GM04504 (cell line): Measurements from ENCODE around the gene LCN15.
"Not testable (repeated sequence)": the region's sequence is repeated elsewhere in the genome, so short reads cannot be mapped to it uniquely, and the experiment has no call there.

Experiments
- DNase-seq: peaks from one replicate; pipeline ENCODE4 v3.0.0-alpha.2; 2012; ENCODE audit warnings: low read depth

Gene LCN15

DNA sequence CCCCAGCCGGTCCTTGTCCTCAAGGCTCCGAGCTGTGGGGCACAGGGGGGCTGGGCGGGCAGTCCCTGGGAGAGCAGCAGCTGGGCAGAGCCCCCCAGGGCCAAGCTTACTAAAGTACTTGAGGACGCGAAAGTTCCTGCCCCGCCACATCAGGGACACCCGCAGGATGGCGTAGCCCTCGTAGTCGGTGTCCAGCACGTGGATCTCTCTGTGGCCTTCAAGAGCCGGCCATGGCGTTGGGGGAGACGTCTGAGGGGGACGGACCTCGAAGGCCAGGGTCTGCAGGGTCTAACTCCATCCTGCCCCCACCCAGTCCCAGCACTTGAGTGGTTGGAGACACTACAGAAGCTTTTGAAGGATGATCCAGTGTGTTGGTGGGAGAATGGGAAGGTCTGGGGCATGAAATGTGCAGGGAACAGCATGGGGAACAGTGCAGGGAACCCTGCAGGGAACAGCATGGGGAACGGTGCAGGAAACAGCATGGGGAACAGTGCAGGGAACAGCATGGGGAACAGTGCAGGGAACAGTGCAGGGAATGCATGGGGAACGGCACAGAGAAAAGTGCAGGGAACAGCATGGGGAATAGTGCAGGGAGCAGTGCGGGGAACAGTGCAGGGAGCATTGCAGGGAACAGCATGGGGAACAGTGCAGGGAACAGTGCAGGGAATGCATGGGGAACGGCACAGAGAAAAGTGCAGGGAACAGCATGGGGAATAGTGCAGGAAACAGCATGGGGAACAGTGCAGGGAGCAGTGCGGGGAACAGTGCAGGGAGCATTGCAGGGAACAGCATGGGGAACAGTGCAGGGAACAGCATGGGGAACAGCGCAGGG, 8.8 kb downstream of the LCN15 start:
- not testable (repeated sequence) for DNase-seq

DNA sequence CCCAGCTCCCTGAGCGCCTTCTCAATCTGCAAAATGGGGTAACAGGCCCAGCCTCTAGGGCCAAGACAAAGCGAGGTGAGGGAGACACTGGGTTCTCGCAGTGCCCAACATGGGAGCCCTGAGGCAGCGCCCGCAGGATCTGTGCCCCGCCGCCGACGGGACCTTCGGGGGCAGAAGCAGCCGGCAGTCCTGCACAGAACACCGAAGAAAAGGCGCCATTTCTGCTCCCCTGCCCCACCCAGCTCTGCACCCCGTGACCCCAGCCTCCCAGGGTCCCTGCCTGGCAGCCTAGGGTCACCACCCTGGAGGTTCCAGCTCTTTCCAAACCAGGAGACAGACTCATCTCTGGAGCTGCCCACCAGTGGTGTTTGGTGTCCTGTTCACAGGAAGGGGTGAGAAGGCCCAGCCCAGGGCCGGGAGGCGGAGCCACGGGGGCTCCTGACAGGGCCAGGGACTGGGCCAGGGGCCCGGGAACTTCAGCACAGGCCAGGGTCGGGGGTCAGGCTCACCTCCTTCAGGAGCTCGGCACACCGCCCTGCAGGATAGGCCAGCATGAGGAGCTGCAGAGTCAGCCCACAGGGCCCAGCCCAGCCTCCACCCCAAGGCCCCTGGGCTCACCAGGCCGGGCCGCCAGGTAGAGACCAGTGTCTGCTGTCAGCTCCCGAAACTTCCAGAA, 9.6 kb downstream of the LCN15 start:
- no peak for DNase-seq

DNA sequence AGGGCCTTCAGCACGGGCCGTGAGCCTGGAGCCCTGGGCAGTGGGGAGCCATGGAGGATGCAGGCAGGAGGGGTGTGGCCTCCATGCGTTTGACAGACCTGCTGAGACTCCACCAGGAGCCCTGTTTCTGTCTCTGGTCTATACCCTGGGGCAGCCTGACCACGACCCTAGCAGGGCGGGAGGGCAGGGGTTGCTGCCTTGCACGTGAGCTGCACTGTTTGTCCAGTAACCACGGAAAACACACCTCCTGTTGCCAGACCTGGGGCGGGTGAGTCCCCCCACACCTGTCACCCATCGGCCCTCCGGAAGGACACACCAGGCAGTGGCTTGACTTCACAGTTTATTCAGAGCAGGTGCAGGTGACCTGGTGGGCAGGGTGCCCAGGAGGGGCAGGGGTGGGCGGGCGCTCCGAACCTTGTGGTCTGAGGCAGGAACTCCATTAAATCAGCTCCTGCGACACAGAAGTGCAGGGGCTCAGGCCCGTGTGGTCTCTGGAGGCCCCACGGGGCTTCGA, 10.2 kb downstream of the LCN15 start:
- no peak for DNase-seq

DNA sequence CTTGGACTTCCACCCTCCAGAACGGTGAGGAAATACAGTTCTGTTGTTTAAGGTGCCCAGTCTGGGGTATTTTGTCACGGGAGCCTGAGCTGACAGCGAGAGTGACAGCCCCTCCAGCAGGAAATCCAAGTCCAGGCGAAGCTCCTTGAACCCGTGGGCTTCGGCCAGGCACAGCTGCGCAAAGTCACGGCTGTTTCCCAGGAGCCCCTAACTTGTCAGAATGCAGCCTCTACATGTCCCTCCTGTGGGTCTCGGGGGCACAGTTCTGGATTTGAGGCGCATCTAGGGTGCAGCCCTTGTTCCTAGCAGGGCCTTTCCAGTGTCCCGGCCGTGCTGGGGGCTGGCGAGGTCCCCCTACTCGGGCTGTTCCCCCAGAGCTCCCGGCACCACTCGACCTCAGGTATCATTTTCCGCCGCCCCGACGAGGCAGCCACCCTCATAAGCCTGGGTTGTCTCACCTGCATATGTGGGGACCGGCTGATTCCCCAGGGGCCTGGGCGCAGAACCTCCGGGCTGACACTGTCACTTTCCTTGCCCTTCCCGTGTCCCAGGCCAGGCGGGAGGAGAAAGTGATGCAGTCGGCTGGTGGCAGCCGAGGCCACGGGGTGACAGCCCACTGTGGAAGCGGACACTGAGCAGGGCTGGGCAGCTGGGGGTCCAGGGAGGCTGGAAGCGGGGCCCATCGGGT, 10.8 kb downstream of the LCN15 start:
- DNase-seq: no peak

DNA sequence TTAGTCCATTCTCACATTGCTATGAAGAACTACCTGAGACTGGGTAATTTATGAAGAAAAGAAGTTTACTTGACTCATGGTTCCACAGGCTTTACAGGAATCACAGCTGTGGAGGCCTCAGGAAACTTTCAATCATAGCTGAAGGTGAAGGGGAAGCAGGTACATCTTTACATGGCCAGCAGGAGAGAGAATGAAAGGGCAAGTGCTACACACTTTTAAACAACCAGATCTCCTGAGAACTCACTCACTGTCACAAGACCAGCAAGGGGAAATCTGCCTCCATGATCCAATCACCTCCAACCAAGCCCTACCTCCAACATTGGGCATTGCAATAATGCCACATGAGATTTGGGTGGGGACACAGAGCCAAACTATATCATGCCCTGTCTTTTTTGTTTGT, 12.5 kb downstream of the LCN15 start:
- no peak for DNase-seq

DNA sequence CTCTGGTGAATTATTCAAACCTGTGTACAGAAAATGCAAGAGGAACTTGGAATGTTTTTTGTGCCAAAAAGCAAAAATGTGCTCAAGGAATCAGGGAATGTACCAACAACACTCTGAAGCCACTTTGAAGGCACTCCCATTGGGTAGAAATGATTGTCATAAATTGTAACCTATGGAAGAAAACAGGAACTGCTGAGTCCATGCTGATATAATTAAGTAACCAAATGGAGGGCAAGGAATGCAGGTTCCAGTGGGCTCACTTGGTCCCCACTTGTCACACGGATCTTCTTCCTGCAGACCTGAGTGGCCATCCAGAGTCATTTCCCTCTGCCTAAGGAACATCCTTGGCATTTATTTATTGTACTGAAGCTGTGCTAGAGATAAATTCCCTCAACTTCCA, 13.1 kb downstream of the LCN15 start:
- DNase-seq: no peak

DNA sequence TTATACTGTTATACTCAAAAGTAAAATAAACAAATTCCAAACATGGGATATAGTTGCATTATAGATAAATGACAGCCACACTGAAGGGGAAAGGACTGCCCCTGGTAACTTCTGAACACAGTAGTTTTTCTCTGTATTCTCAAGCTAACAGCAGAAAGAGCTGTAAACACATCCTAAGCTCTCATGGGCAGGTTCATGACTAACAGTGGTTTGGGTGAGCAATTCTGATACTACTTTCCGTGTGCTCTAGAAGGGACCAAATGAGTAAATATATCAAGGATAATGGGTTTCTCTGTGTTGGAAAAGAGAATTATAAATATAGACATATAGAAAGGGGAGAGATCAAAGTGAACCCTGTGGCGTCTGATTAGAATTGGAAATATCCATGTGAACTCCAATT, 13.8 kb downstream of the LCN15 start:
- no peak for DNase-seq

DNA sequence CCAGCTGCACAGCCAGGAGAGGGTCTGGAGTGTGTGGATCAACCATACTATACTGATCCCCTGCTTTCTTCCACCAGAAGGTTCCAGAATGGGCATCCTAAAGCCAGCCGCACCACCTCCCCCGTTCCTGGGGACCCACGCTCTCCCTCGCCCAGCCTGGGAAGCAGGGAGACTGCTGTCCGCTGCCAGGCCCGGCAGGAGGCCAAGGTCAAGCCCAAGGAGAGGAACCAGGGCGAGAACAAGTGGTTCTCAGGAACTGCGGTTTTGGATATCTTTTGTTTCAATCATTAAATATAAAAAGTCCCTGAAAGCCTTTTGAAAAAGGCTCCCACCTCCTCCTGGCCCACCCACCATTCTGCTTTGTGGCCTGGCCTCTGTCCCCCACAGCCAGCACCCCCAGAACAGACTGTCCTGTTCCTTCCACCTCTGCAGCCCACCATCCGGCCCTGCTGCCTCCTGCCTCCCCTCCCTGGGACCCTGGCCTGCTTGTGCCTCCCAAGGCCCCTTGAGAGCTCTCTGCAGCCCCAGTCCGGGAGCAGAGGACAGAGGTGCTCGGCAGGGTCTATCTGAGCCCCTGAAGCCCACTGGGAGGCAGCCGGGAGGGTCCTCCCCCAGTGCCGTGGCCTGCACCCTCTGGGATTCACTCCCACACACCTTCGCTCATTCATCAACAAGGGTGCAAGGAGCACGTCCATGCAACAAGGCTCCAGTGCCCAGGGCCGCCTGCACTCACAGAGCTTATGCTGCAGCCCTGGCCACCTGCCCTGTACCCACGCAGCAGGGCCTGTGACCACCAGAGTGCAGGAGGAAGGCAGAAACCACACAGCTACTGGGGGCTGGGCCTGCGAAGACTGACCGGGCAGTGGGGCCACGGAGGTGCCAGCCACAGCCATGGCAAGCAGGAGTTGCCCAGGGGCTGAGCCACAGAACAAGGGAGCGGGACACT, 15.4 kb downstream of the LCN15 start:
- DNase-seq: no peak

DNA sequence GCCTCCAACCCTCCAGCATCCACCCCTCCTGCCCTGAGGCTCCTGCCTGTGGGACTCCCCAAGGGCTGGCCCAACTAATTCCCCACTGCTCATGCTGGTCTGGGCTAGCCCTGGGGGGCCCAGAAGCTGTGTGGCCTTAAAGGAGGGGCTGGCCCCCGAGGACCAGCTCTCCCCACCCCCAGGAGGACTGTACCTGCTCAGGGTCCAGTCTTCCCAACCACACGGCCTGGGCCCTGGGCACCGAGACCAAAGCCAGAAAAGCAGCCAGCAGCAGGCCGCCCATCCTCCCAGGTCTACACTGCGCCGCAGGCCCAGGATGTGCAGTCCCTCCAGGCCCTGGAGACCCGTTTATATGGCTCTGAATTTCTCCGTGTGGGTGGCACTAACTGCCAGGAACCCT, 16.1 kb downstream of the LCN15 start, which contains the start of gene LCN6:
Gene LCN6 (minus strand): TSS at position 325 of the 400 bp plus-strand sequence. CDS start 42 bp downstream, at position 283.
- no peak for DNase-seq

DNA sequence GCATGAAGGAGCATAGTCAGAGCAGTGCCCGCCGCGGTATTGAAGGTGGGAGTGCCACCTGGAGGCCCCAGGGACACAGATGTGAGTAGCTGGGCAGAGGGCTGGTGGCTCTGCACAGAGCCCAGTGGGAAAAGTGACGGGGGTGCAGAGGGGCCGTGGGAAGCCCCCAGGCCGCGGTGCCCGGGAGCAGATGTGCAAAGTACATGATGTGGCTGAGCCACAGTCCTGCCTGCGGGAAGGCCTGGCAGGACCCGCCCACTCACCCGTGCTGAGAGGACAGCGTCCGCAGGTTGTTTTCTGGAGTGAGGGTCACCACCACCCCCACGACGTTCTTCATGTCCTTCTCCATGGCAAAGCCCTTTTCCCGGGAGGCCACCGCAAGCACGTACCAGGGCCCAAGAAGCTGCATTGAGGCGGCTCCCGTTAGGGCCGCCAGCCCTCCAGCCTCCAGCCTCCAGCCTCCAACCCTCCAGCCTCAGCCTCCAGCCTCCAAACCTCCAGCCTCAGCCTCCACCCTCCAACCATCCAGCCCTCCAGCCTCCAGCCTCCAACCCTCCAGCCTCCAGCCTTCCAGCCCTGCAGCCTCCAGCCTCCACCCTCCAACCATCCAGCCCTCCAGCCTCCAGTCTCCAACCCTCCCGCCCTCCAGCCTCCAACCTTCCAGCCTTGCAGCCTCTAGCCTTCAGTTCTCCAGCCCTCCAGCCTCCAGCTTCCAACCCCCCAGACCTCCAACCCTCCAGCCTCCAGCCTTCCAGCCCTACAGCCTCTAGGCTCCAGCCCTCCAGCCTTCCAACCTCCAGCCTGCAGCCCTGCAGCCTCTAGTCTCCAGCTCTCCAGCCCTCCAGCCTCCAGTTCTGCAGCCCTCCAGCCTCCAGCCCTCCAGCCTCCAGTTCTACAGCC, 16.9 kb downstream of the LCN15 start:
- DNase-seq: no peak

DNA sequence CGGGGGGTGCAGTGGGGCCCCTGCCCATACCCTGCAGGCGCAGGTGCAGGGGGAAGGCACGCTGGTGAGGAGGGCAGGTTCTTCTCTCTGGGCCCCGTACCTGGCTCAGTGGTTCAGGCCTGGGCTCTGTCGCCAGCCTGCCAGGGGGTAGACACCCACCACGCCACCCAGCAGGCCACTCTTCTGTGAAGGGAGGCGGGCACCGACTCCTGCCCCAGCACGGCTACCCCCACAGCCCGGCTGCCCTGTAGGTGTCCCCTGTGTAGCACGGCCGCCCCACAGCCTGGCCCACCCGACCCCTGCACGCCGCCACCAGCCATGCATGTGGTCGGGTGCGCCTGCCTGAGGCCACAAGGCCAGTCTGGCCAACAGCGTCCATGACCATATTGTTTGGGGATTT, 17.7 kb downstream of the LCN15 start:
- DNase-seq: no peak

DNA sequence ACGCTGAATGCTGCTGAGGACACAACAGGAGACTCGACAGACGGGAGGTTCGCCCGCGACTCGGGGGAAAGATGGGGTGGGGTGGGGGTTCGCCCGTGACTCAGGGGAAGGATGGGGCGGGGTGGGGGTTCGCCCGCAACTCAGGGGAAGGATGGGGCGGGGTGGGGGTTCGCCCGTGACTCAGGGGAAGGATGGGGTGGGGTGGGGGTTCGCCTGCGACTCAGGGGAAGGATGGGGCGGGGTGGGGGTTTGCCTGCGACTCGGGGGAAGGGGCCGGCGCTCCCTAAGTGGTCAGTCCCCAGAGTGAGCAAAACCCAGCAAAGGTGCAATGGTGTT, 18.2 kb downstream of the LCN15 start:
- DNase-seq: no peak

DNA sequence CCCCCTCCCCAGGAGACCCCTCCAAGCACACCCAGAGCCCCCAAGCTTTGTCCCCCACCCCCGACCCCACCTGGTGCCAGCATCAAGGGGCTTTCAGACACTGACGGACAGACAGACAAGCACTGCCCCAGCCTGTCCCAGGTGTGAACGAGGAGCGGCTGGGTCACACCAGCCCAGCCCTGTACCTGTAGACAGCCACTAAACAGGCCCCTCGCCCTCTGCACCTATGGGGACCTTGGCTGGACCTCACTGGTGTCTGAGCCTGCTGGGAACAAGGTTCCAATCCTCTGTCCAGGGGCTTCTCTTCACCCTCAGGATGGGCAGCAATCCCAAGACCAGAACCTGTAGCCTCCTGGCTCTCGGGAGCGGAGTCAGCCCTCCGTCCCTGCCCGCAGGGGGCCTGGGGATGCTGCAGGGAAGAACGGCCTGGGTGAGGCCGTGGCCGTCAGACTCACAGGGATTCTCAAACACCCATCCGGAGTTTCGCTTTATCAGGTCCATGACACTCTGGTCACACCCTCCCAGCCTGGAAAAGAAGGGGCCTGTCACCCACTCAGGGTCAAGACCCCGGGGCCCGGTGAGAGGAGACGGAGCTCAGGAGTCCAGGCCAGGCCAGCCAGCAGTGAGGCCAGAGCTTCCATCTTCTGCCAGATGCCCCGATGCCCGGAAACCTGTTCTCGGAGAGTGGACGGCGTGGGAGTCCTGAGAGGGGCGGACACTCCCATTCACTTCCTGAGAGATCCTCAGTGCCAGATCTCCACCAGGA, 18.7 kb downstream of the LCN15 start:
- DNase-seq: no peak

DNA sequence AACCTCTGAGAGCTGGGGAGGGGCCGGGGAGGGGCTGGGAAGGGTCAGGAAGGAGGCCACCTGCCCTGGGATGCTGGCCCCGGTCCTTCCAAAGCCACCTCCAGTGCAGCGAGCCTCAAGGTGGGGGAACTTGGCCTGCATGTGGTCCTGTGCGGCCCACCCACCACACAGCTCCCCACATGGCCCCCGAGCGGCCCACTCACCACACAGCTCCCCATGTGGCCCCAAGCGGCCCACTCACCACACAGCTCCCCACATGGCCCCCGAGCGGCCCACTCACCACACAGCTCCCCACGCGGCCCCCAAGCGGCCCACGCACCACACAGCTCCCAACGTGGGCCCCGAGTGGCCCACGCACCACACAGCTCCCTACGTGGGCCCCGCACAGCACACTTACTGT, 19.5 kb downstream of the LCN15 start:
- no peak for DNase-seq

DNA sequence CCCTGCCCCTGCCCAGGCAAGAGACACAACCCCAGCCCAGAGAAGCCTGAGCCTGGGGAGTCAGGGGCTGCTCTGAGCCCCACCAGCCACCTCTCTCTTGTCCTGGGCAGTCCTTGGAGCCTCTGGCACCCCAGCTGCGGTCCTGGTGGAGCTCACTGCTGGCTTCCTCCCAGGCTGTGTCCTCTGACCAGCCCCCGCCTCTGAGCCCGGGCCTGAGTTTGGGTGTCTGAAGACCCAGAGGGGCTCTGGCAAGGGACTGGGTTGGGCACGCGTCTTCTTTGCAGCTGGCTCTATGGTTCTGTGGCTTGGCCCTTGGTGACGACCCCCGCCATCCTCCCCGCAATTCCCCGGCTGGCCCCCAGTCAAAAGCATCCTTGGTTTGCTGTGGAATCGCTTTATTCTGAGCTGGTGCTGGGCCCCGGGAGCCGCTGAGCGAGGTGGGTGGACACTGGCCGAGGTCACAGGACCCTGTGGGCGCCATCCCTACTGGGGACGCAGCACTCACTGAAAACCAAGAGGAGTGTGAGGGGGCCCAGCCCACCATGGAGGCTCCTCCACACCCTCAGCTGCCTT, 20.6 kb downstream of the LCN15 start:
- DNase-seq: no peak

DNA sequence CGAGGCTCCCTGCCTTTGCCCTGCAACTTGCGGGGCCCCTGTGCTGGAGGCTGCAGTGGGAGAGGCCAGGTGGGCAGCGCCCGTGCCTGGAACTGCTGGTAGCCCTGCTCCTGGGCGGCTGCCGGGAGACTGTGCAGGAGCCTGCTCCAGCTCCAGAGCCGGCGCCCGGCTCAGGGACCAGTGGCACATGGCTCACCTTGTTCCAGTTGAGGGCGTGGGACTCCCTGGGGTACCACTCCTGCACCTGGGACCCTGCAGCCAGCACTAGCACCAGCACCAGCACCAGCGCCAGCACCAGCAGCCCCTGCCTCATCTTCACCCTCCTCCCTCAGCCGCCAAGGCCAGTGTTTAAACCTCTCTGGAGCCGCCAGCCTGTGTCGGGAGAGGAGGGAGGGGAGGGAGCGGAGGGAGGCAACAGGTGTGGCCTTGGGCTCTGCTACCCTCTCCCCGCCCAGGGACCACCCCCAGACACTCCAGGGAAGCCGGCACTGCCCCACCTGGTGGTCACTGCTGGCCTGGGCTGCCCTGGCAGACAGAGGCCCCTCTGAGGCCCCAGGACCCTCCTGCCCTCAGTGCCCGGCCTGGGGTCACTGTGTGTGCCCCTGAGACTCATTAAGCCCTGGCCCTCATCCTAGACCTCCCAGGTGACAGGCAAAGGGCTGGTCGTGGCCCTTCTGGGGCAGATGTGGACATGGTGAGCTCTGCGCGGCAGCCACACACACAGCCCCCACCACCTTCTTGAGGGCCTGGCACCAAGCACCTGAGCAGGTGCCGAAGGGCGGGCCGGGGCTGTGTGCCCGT, 21.5 kb downstream of the LCN15 start, which contains the start of gene LCN10:
Gene LCN10 (minus strand): TSS at position 350 of the 801 bp plus-strand sequence. CDS start 37 bp downstream, at position 313.
- DNase-seq: no peak

DNA sequence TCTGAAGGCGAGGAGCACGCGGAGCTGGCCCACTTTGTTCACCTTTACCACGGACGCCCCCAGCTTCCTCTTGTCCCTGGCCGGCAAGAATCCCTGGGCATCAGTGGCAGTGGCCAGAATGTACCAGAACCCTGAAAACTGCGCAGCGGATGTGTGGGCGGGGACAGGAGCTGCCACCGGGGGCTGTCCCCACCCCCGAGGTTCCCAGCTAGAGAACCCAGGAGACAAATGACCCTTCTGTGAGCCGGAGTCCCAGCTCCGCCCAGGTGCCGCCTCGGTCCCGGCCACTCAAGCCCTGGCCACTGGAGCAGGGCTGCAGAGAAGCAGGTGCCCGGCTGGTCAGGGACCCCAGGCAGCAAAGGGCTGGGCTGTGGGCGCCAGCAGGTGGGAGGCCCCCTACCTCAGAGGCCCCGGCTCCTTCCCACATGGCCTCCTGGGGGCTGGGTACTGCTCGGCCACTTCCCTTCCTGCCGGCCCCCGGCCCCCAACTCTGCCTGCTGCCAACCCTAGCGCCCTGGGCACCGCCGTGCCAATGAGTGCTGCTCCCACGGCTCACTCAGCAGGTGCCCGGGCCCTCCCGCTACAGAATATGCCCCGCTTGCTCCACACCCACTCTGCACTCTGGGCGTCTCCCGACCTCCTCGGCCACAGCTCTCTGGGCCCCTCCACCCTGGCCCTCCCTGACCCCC, 22.3 kb downstream of the LCN15 start:
- DNase-seq: no peak
